ENCODE data around the gene PLD4.

PLD4 gene

DNA sequence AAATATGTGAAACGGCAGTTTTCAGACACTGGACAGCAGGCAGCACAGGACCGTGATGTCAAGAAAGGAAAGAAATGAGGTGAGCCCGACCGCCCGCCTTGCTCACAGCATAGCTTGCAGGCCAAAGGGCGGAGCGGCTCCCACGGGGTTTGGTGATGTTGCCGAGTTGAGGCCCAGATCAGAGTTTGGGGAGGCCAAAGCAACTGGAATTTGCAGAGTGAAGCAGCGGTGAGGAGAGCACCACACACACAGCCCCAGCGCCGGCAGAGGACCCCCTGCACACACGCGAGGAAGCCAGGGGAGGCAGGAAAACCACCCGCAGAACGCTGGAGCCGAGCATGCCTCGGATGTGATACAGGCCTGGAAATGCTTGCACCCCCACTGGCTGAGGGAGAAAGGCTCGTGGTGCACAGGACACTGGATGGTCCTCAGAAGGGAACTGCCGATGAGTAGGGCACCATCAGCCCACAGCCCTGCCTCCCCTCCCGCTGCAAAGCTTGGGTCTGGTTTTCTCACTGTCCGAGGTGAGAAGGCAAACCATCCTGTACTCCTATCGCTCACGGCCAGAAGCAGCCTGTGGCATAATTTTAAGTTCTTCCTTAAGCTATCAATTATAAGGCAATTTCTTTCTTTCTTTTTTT is 25.7 kb upstream of the PLD4 start (continued):
- TF ChIP-seq, protein P1, sequence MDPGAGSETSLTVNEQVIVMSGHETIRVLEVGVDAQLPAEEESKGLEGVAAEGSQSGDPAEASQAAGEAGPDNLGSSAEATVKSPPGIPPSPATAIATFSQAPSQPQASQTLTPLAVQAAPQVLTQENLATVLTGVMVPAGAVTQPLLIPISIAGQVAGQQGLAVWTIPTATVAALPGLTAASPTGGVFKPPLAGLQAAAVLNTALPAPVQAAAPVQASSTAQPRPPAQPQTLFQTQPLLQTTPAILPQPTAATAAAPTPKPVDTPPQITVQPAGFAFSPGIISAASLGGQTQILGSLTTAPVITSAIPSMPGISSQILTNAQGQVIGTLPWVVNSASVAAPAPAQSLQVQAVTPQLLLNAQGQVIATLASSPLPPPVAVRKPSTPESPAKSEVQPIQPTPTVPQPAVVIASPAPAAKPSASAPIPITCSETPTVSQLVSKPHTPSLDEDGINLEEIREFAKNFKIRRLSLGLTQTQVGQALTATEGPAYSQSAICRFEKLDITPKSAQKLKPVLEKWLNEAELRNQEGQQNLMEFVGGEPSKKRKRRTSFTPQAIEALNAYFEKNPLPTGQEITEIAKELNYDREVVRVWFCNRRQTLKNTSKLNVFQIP (CRISPR knock-in tag; IDR thresholded peaks at IDR 0.05; ENCODE audit: borderline replicate concordance, low read depth): no peak

DNA sequence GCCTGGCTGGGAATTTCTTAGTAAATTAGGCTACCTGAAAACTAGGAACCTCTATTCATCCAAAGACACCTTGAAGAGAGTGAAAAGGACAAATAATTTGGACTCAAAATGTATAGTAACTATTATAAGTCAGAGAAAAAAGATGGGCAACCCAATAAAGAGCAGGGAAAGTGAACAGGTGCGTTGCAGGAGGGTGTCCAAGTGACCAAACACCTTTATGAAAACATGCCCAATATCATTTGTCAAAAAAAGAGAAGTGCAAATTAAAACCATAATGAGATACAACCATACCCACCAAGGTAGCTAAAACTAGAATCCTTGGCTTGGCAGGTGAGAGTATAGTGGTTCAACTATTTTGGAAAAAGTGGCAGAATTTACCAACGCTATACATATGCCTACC is 24.9 kb upstream of the PLD4 start:
- TF ChIP-seq RARB (CRISPR knock-in tag; IDR thresholded peaks at IDR 0.05) (no peak), ZNF70 (CRISPR knock-in tag; IDR thresholded peaks at IDR 0.05) (no peak), ZC3H10 (CRISPR knock-in tag; IDR thresholded peaks at IDR 0.05) (no peak), PPARA (CRISPR knock-in tag; IDR thresholded peaks at IDR 0.05; ENCODE audit: borderline replicate concordance) (no peak), ZNF565 (CRISPR knock-in tag; conservative IDR thresholded peaks at IDR 0.05; ENCODE audit: low read depth) (no peak), ARNTL (CRISPR knock-in tag; IDR thresholded peaks at IDR 0.05; ENCODE audit: borderline replicate concordance, low read depth) (no peak), BACH2 (CRISPR knock-in tag; IDR thresholded peaks at IDR 0.05; ENCODE audit: borderline replicate concordance) (no peak), TOX (CRISPR knock-in tag; IDR thresholded peaks at IDR 0.05; ENCODE audit: borderline replicate concordance) (no peak), TCF4 (CRISPR knock-in tag; IDR thresholded peaks at IDR 0.05; ENCODE audit: borderline replicate concordance) (no peak)
- TF ChIP-seq, protein P2, sequence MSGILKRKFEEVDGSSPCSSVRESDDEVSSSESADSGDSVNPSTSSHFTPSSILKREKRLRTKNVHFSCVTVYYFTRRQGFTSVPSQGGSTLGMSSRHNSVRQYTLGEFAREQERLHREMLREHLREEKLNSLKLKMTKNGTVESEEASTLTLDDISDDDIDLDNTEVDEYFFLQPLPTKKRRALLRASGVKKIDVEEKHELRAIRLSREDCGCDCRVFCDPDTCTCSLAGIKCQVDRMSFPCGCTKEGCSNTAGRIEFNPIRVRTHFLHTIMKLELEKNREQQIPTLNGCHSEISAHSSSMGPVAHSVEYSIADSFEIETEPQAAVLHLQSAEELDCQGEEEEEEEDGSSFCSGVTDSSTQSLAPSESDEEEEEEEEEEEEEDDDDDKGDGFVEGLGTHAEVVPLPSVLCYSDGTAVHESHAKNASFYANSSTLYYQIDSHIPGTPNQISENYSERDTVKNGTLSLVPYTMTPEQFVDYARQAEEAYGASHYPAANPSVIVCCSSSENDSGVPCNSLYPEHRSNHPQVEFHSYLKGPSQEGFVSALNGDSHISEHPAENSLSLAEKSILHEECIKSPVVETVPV (CRISPR knock-in tag; IDR thresholded peaks at IDR 0.05): no peak
- TF ChIP-seq, protein P3, sequence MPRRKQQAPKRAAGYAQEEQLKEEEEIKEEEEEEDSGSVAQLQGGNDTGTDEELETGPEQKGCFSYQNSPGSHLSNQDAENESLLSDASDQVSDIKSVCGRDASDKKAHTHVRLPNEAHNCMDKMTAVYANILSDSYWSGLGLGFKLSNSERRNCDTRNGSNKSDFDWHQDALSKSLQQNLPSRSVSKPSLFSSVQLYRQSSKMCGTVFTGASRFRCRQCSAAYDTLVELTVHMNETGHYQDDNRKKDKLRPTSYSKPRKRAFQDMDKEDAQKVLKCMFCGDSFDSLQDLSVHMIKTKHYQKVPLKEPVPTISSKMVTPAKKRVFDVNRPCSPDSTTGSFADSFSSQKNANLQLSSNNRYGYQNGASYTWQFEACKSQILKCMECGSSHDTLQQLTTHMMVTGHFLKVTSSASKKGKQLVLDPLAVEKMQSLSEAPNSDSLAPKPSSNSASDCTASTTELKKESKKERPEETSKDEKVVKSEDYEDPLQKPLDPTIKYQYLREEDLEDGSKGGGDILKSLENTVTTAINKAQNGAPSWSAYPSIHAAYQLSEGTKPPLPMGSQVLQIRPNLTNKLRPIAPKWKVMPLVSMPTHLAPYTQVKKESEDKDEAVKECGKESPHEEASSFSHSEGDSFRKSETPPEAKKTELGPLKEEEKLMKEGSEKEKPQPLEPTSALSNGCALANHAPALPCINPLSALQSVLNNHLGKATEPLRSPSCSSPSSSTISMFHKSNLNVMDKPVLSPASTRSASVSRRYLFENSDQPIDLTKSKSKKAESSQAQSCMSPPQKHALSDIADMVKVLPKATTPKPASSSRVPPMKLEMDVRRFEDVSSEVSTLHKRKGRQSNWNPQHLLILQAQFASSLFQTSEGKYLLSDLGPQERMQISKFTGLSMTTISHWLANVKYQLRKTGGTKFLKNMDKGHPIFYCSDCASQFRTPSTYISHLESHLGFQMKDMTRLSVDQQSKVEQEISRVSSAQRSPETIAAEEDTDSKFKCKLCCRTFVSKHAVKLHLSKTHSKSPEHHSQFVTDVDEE (CRISPR knock-in tag; IDR thresholded peaks at IDR 0.05): no peak
- TF ChIP-seq, protein P4, sequence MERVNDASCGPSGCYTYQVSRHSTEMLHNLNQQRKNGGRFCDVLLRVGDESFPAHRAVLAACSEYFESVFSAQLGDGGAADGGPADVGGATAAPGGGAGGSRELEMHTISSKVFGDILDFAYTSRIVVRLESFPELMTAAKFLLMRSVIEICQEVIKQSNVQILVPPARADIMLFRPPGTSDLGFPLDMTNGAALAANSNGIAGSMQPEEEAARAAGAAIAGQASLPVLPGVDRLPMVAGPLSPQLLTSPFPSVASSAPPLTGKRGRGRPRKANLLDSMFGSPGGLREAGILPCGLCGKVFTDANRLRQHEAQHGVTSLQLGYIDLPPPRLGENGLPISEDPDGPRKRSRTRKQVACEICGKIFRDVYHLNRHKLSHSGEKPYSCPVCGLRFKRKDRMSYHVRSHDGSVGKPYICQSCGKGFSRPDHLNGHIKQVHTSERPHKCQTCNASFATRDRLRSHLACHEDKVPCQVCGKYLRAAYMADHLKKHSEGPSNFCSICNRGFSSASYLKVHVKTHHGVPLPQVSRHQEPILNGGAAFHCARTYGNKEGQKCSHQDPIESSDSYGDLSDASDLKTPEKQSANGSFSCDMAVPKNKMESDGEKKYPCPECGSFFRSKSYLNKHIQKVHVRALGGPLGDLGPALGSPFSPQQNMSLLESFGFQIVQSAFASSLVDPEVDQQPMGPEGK (CRISPR knock-in tag; IDR thresholded peaks at IDR 0.05; ENCODE audit: borderline replicate concordance): no peak
- TF ChIP-seq, protein P1 (CRISPR knock-in tag; IDR thresholded peaks at IDR 0.05; ENCODE audit: borderline replicate concordance, low read depth): no peak
- ATAC-seq: no peak

DNA sequence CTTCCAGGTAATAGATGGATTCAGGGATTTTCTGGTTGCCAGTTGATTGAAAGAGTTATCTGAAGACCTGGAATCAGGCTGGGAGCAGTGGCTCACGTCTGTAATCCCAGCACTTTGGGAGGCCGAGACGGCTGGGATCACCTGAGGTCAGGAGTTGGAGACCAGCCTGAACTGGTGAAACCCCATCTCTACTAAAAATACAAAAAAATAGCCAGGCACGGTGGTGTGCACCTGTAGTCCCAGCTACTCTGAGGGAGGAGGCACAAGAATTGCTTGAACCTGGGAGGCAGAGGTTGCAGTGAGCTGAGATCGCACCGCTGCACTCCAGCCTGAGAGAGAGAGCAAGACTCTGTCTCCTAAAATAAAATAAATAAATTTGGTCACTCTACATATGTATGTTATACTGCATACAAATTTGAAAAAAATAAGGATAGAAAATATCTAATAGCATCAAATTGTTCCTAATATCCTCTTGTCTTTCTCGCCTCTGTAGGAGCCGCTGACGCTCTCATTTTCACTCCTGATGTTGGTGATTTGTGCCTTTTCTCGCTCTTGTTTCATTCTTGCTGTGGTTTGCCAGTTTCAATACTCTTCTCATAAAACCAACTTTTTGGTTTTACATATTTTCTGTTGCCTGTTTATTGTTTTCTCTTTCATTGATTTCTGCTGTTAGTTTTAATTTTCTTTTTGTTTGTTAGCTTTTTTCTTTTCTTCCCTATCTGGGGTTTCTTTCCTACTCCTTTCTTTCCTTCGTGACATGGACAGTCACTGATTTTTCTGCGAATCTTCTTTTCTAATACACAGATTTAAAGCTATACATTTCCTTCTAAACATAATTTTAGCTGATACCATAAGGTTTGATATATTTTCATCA is 23.8 kb upstream of the PLD4 start:
- ATAC-seq: no peak
- TF ChIP-seq ZNF565 (CRISPR knock-in tag; conservative IDR thresholded peaks at IDR 0.05; ENCODE audit: low read depth) (no peak), CSDC2 (CRISPR knock-in tag; IDR thresholded peaks at IDR 0.05) (no peak), ZFP30 (CRISPR knock-in tag; IDR thresholded peaks at IDR 0.05) (no peak), GLIS3 (CRISPR knock-in tag; IDR thresholded peaks at IDR 0.05) (no peak), TOX (CRISPR knock-in tag; IDR thresholded peaks at IDR 0.05; ENCODE audit: borderline replicate concordance) (no peak), SNAI2 (CRISPR knock-in tag; IDR thresholded peaks at IDR 0.05) (no peak), OSR1 (CRISPR knock-in tag; IDR thresholded peaks at IDR 0.05) (no peak), TCF4 (CRISPR knock-in tag; IDR thresholded peaks at IDR 0.05; ENCODE audit: borderline replicate concordance) (no peak)
- TF ChIP-seq, protein P4 (CRISPR knock-in tag; IDR thresholded peaks at IDR 0.05; ENCODE audit: borderline replicate concordance): no peak
